ENCODE measurements around the gene ASS1. TPM values are rescaled to one million over a fixed set of nuclear protein-coding genes. Genes with fewer than 3 reads are reported as not detected.

The ASS1 gene
- total RNA-seq, 4 donors from 2014 or later, result 106 to 761 (median 547) TPM

GRCh38 chr9:130526854-130527650 is 82.3 kb downstream of the ASS1 start:
- H3K36me3 ChIP-seq, result no peaks in the 10 kb centered on the region
- H3K4me3 ChIP-seq, result no peak overlapping the region
- no peak for DNase-seq
- no peaks in the 10 kb centered on the region for H3K9me3 ChIP-seq
- no peaks in the 10 kb centered on the region for H3K4me1 ChIP-seq
- H3K27ac ChIP-seq, result no peak overlapping the region
- no peaks in the 10 kb centered on the region for H3K27me3 ChIP-seq
- TF ChIP-seq, protein P1, sequence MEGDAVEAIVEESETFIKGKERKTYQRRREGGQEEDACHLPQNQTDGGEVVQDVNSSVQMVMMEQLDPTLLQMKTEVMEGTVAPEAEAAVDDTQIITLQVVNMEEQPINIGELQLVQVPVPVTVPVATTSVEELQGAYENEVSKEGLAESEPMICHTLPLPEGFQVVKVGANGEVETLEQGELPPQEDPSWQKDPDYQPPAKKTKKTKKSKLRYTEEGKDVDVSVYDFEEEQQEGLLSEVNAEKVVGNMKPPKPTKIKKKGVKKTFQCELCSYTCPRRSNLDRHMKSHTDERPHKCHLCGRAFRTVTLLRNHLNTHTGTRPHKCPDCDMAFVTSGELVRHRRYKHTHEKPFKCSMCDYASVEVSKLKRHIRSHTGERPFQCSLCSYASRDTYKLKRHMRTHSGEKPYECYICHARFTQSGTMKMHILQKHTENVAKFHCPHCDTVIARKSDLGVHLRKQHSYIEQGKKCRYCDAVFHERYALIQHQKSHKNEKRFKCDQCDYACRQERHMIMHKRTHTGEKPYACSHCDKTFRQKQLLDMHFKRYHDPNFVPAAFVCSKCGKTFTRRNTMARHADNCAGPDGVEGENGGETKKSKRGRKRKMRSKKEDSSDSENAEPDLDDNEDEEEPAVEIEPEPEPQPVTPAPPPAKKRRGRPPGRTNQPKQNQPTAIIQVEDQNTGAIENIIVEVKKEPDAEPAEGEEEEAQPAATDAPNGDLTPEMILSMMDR (IDR thresholded peaks at IDR 0.05), result no peak
- no peak for TF ChIP-seq POLR2A (IDR thresholded peaks at IDR 0.05)

GRCh38 chr9:130527651-130528310 is 83.0 kb downstream of the ASS1 start:
- no peaks in the 10 kb centered on the region for H3K9me3 ChIP-seq
- H3K4me3 ChIP-seq, result no peak overlapping the region
- no peak overlapping the region for H3K27ac ChIP-seq
- no peak for TF ChIP-seq POLR2A (IDR thresholded peaks at IDR 0.05)
- TF ChIP-seq, protein P1 (IDR thresholded peaks at IDR 0.05), result no peak
- H3K27me3 ChIP-seq, result no peaks in the 10 kb centered on the region
- DNase-seq, result no peak
- no peaks in the 10 kb centered on the region for H3K4me1 ChIP-seq
- no peaks in the 10 kb centered on the region for H3K36me3 ChIP-seq

DNA sequence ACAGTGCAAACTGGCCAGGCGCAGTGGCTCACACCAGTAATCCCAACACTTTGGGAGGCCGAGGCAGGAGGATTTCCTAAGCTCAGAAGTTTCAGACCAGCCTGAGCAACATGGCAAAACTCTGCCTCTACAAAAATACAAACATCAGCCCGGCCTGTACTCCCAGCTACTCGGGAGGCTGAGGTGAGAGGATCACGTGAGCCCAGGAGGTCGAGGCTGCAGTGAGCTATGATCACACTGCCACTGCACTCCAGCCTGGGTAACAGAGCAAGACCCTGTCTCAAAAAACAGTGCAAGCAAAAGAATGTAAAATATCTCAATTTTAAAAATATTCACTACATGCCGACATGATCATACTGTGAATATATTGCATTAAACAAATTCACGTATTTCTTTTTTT is 83.9 kb downstream of the ASS1 start:
- Histone ChIP-seq H3K36me3 (no peaks in the 10 kb centered on the region), H3K9me3 (no peaks in the 10 kb centered on the region), H3K27me3 (no peaks in the 10 kb centered on the region), H3K4me3 (no peak overlapping the region), H3K4me1 (no peaks in the 10 kb centered on the region), H3K27ac (no peak overlapping the region)
- DNase-seq, result no peak
- TF ChIP-seq POLR2A (IDR thresholded peaks at IDR 0.05), result no peak
- TF ChIP-seq, protein P1 (IDR thresholded peaks at IDR 0.05), result no peak

DNA sequence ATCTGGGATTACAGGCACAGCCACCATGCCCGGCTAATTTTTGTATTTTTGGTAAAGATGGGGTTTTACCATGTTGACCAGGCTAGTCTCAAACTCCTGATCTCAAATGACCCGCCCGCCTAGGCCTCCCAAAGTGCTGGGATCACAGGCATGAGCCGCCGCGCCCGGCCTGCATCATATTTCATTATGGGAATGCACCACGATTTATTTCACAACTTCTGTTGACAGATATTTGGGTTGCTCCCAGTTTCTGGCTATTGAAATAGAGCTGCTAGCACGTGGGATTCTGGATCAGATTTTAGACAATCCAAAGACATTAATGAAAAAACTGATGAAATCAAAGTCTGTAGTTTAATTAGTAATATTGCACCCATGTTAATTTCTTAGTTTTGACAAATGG is 86.2 kb downstream of the ASS1 start:
- no peaks in the 10 kb centered on the region for H3K9me3 ChIP-seq
- TF ChIP-seq, protein P1 (IDR thresholded peaks at IDR 0.05), result no peak
- TF ChIP-seq POLR2A (IDR thresholded peaks at IDR 0.05), result no peak
- H3K4me3 ChIP-seq, result no peak overlapping the region
- H3K4me1 ChIP-seq, result peaks cover 0 to 5% (median 0%) of the 10 kb centered on the region in 4 donors
- H3K27me3 ChIP-seq, result no peaks in the 10 kb centered on the region
- H3K36me3 ChIP-seq, result no peaks in the 10 kb centered on the region
- H3K27ac ChIP-seq, result no peak overlapping the region
- no peak for DNase-seq

GRCh38 chr9:130531670-130532069 is 86.9 kb downstream of the ASS1 start:
- H3K4me1 ChIP-seq, result peaks cover 0 to 8% (median 0%) of the 10 kb centered on the region in 4 donors
- no peak for DNase-seq
- H3K9me3 ChIP-seq, result no peaks in the 10 kb centered on the region
- no peak overlapping the region for H3K27ac ChIP-seq
- H3K36me3 ChIP-seq, result no peaks in the 10 kb centered on the region
- TF ChIP-seq POLR2A (IDR thresholded peaks at IDR 0.05), result no peak
- TF ChIP-seq, protein P1 (IDR thresholded peaks at IDR 0.05), result no peak
- H3K4me3 ChIP-seq, result no peak overlapping the region
- no peaks in the 10 kb centered on the region for H3K27me3 ChIP-seq

Data from Peyer's patch (tissue), 4 donors.